Mucosa of descending colon (tissue), 3 donors: ENCODE results near the gene DMRTB1. TPM values are rescaled to one million over a fixed set of nuclear protein-coding genes. Genes with fewer than 3 reads are reported as not detected.

Experiments used
- ATAC-seq: fragments of 200-7000 bp; cut with Tn5 transposase; one replicate; pipeline ENCODE4 v1.9.1; 2020; ENCODE audit warnings: mild to moderate bottlenecking, moderate library complexity
- DNase-seq, 3 donors: peaks; one replicate each; pipeline ENCODE4 v3.0.0-alpha.2; 2020
- H3K36me3 ChIP-seq: fragments of 200-600 bp; one replicate; pipeline ENCODE4 v1.8.0; 2021; ENCODE audit warnings: low read depth, mild to moderate bottlenecking
- H3K4me1 ChIP-seq: fragments of 200-600 bp; one replicate; pipeline ENCODE4 v1.8.0; 2021; ENCODE audit warnings: low read depth, mild to moderate bottlenecking
- H3K4me3 ChIP-seq: fragments of 200-600 bp; one replicate; pipeline ENCODE4 v1.8.0; 2021; ENCODE audit warnings: mild to moderate bottlenecking
- H3K9me3 ChIP-seq: fragments of 200-600 bp; one replicate; pipeline ENCODE4 v1.8.0; 2021; ENCODE audit warnings: mild to moderate bottlenecking
- CTCF ChIP-seq: fragments of 200-600 bp; IDR thresholded peaks from one replicate; pipeline ENCODE4 v1.8.0; 2022; ENCODE audit warnings: antibody characterized with exemption, mild to moderate bottlenecking
- intact Hi-C, 2 donors: fragments of 100-400 bp; cut with DNase I in 1 of 2; cut with micrococcal nuclease in 1 of 2; formaldehyde crosslinking; loops; one replicate each; pipeline versions ENCODE4 v1.11.0 to v1.11.1; 2022; cut with DNase I, micrococcal nuclease
- total RNA-seq, 3 donors: library from RNA; stranded (reverse); fragmentation: NEBNext Ultra II Directional in 2 of 3; extraction: Animal tissue kit (Norgen Biotek cat#: 25700) in 2 of 3; gene quantifications; one replicate each; pipeline versions ENCODE4 v1.2.1 to v1.2.4, GENCODE V29; 2021 to 2023
- donor health status: DM: no; HTN: no; CAD: no; lungs with moderate emphysema.
- donor health status: DM: no; HTN: no; CAD: no.
- donor health status: DM: no; HTN: yes; CAD: no.

The DMRTB1 gene
- total RNA-seq, 3 donors from 2014 or later: not detected

GRCh38 chr1:53510215-53510614 lies 51.0 kb downstream of the DMRTB1 start:
- Histone ChIP-seq H3K9me3 (no peaks in the 10 kb centered on the region), H3K4me3 (no peak overlapping the region), H3K36me3 (no peaks in the 10 kb centered on the region), H3K4me1 (no peaks in the 10 kb centered on the region)
- DNase-seq: no peak
- intact Hi-C loops: no loop called here
- no peak for ATAC-seq
- no peak for TF ChIP-seq CTCF

- no peak overlapping the region for H3K4me3 ChIP-seq
- intact Hi-C loops: no loop called here
- ATAC-seq: no peak
- no peak for DNase-seq
- no peaks in the 10 kb centered on the region for H3K9me3 ChIP-seq
- no peak for TF ChIP-seq CTCF
- no peaks in the 10 kb centered on the region for H3K4me1 ChIP-seq
- no peaks in the 10 kb centered on the region for H3K36me3 ChIP-seq
These were observed 52.2 kb downstream of the DMRTB1 start for GRCh38 chr1:53511323-53511932.

- ATAC-seq: no peak
- no peaks in the 10 kb centered on the region for H3K36me3 ChIP-seq
- intact Hi-C loops: no loop called here
- TF ChIP-seq CTCF: no peak
- no peaks in the 10 kb centered on the region for H3K4me1 ChIP-seq
- no peak overlapping the region for H3K4me3 ChIP-seq
- DNase-seq: no peak
- H3K9me3 ChIP-seq: no peaks in the 10 kb centered on the region
These were observed 53.0 kb downstream of the DMRTB1 start for GRCh38 chr1:53511933-53512806.

GRCh38 chr1:53512807-53513755 lies 53.9 kb downstream of the DMRTB1 start:
- H3K4me1 ChIP-seq: no peaks in the 10 kb centered on the region
- no peaks in the 10 kb centered on the region for H3K36me3 ChIP-seq
- intact Hi-C loops: no loop called here
- no peak for TF ChIP-seq CTCF
- H3K9me3 ChIP-seq: no peaks in the 10 kb centered on the region
- no peak overlapping the region for H3K4me3 ChIP-seq
- no peak for ATAC-seq
- no peak for DNase-seq

- intact Hi-C loops: no loop called here
- H3K9me3 ChIP-seq: no peaks in the 10 kb centered on the region
- H3K36me3 ChIP-seq: no peaks in the 10 kb centered on the region
- ATAC-seq (no peak), DNase-seq (no peak)
- TF ChIP-seq CTCF: no peak
- H3K4me3 ChIP-seq: no peak overlapping the region
- no peaks in the 10 kb centered on the region for H3K4me1 ChIP-seq
These were observed 54.6 kb downstream of the DMRTB1 start for GRCh38 chr1:53513846-53514245.
